Tibial artery (tissue), 4 donors: ENCODE results near the gene ANO7.

Experiments
- DNase-seq, 2 donors: peaks; one replicate each; pipeline ENCODE4 v3.0.0-alpha.2; 2019
- H3K27ac ChIP-seq, 2 donors: fragments of 200-600 bp; sonication (generic) in 1 of 2; 1 replicate in 1 of 2; 2 replicates in 1 of 2; pipeline ENCODE4 v1.5.1; 2018 to 2019; ENCODE audit warnings: mild to moderate bottlenecking in 1 of 2
- H3K27me3 ChIP-seq, 2 donors: fragments of 200-600 bp; sonication (generic) in 1 of 2; one replicate each; pipeline versions ENCODE4 v1.5.1 to v1.6.0; 2016 to 2019
- H3K36me3 ChIP-seq, 3 donors: fragments of 200-600 bp; sonication (generic) in 2 of 3; one replicate each; pipeline ENCODE4 v1.5.1; 2016 to 2019; ENCODE audit warnings: mild to moderate bottlenecking in 2 of 3
- H3K4me1 ChIP-seq, 4 donors: fragments of 200-600 bp; sonication (generic) in 2 of 4; 1 replicate in 3 of 4; 2 replicates in 1 of 4; pipeline ENCODE4 v1.5.1; 2016 to 2019
- H3K4me3 ChIP-seq, 2 donors: fragments of 200-600 bp; sonication (generic) in 1 of 2; 1 replicate in 1 of 2; 2 replicates in 1 of 2; pipeline ENCODE4 v1.5.1; 2018 to 2019; ENCODE audit warnings: mild to moderate bottlenecking in 2 of 2
- H3K9me3 ChIP-seq, 3 donors: fragments of 200-600 bp; sonication (generic) in 1 of 3; one replicate each; pipeline ENCODE4 v1.5.1; 2016 to 2019
- intact Hi-C: fragments of 100-400 bp; cut with DNase I; formaldehyde crosslinking; loops from one replicate; pipeline ENCODE4 v1.15.0; 2023; ENCODE audit warnings: low total_unique reads
- TF ChIP-seq, protein P1 (sequence below), 2 experiments: fragments of 200-600 bp in 1 of 2; fragments of 450-650 bp in 1 of 2; IDR thresholded peaks; one replicate each; pipeline ENCODE4 v1.5.1; 2017 to 2019; ENCODE audit warnings: antibody characterized with exemption in 2 of 2, mild to moderate bottlenecking in 1 of 2, moderate library complexity in 1 of 2

Gene ANO7

DNA sequence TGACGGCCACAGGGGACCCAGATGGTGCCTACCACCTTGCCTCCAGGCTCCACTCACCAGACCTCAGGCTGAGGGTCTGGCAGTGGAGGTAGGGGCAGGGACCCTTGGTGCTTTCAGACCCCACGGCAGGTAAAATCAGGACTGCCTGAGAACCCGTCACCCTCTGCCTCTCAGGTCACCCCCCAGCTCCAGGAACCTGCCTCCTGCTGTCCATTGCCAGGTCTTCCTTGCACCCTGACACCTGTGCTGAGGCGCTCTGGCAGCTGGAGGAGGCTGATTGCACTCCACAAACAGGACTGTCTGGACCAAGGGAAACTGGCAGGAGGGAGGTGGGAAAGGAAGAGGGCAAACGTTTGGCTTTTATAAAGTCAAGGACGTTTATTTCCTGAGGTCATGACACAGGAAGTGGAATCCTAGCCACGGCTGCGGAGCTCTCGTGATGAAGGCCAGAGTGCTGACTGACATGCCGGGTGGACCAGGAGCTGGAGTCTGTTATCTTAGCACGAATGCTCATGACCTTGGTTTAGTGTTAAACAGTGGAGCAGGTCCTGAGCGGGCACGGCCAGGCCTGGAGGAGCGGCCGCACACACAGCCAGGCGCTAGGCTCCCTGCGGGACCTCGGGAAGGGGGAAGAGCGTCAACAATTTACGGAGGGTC, 40.5 kb downstream of the ANO7 start:
- TF ChIP-seq, protein P1, sequence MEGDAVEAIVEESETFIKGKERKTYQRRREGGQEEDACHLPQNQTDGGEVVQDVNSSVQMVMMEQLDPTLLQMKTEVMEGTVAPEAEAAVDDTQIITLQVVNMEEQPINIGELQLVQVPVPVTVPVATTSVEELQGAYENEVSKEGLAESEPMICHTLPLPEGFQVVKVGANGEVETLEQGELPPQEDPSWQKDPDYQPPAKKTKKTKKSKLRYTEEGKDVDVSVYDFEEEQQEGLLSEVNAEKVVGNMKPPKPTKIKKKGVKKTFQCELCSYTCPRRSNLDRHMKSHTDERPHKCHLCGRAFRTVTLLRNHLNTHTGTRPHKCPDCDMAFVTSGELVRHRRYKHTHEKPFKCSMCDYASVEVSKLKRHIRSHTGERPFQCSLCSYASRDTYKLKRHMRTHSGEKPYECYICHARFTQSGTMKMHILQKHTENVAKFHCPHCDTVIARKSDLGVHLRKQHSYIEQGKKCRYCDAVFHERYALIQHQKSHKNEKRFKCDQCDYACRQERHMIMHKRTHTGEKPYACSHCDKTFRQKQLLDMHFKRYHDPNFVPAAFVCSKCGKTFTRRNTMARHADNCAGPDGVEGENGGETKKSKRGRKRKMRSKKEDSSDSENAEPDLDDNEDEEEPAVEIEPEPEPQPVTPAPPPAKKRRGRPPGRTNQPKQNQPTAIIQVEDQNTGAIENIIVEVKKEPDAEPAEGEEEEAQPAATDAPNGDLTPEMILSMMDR (IDR thresholded peaks at IDR 0.05), result no peak
- Histone ChIP-seq H3K9me3 (no peaks in the 10 kb centered on the region), H3K4me3 (no peak overlapping the region), H3K27ac (no peak overlapping the region), H3K36me3 (peaks cover 72 to 91% (median 83%) of the 10 kb centered on the region in 3 donors), H3K27me3 (no peaks in the 10 kb centered on the region), H3K4me1 (peaks cover 0 to 5% (median 0%) of the 10 kb centered on the region in 4 donors)
- DNase-seq, result no peak
- intact Hi-C loops, result no loop called here

DNA sequence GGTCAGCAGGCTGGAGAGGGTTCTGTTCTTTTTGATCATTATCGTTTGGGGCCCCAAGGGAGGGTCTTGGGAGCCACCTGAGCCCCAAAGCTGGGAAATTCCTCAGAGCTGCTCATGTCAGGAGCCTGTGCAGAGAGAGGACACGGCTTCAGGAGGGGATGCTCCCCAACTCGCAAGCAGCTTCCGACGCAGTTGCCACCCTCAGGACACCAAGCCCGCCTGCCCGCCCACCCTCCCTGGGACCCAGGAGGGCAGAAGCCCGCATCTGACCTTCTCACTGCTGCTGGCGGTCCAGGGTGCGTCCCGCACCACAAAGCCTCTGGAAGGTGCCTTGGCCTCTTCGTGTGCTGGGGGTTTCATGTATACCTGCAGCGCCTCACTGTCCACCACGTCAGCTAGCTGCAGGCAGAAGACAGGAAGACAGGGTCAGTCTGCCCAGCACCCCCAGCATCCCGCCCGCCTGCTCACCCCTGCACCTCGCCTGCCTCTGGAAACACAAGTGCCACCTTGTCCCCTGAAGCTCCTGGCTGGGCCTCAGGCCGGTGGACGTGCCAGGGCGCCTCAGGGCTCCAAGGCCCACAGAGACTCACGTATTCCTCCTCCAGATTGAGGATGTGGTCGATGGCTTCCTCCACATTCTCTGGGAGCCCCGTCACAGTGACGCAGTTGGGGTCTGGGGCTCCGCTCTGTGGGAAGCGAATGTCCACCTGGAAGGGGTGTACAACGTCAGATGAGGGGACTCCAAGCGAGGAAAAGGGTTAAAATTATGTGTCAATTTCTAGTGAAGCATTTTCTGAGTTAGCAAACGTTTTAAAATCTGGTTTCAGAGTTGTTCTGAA, 41.3 kb downstream of the ANO7 start:
- no peaks in the 10 kb centered on the region for H3K4me1 ChIP-seq
- DNase-seq, result no peak
- intact Hi-C loops, result no loop called here

DNA sequence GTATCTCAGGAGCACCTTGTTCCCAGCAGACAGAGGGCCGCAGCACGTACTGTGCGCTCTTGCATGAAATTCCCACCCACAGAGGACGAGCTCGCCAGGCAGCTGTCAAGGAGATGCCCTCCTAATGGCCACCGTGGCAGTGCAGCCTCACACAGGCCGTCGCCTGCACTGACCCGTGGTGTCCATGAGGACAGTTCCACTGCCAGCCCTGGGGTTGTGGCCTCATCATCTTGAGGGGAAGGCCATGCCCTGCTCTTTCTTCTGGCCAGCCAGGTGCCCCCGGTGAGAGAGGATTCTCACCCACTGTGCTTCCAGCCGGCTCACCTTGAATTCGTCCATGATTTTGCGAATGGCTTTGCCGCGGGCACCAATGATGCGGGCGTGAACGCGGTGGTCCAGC, 42.0 kb downstream of the ANO7 start:
- H3K4me1 ChIP-seq, result no peaks in the 10 kb centered on the region
- H3K36me3 ChIP-seq, result peaks cover 86 to 100% (median 97%) of the 10 kb centered on the region in 3 donors
- no peaks in the 10 kb centered on the region for H3K9me3 ChIP-seq
- H3K27me3 ChIP-seq, result no peaks in the 10 kb centered on the region
- TF ChIP-seq, protein P1 (IDR thresholded peaks at IDR 0.05), result no peak
- H3K4me3 ChIP-seq, result no peak overlapping the region
- no peak overlapping the region for H3K27ac ChIP-seq
- no peak for DNase-seq
- intact Hi-C loops, result no loop called here

More for the DNA sequence above, 41.3 kb downstream of the ANO7 start:
- H3K27me3 ChIP-seq, result no peaks in the 10 kb centered on the region
- no peaks in the 10 kb centered on the region for H3K9me3 ChIP-seq
- H3K36me3 ChIP-seq, result peaks cover 80 to 99% (median 91%) of the 10 kb centered on the region in 3 donors
- H3K4me3 ChIP-seq, result no peak overlapping the region
- no peak overlapping the region for H3K27ac ChIP-seq
- TF ChIP-seq, protein P1 (IDR thresholded peaks at IDR 0.05), result no peak

DNA sequence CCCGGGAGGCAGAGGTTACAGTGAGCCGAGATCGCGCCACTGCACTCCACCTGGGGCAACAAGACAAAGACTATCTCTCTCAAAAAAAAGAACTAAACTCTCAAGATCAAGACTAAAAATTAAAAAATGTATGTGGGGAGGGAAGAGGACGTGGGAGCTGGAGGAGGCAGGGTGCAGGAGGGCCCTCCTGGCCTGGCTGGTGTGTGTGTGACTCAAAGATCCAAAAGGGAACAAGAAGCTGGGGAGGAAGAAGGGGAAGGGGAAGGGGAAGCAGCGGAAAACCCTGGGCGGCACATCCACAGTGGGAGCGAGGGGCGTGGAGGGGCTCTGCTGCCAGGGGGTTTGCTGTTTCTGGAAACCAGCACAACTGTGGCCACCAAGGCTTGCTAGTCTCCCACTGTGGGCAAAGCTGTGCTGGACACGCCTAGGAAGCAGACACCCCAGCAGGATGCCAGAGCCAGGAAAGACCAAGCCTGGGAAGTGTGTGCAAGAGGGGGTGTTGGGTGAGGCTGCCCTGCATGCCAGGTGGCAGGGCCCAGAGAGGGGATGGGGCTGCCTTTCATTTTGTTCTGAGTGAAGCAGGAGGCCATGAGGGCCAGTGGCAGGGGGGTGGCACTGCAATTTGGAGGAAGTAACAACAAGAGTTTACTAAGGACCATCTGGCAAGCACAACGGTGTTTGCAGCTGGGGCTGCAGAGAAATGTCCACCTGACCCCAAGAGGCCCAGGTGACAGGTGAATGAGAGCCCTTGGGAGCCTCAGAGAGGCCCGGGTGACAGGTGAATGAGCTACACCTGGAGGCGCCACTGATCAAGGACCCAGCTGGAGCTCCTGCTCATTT, 44.5 kb downstream of the ANO7 start:
- Histone ChIP-seq H3K27me3 (no peaks in the 10 kb centered on the region), H3K4me1 (no peaks in the 10 kb centered on the region), H3K9me3 (no peaks in the 10 kb centered on the region), H3K27ac (no peak overlapping the region), H3K4me3 (no peak overlapping the region), H3K36me3 (peaks cover 96 to 100% (median 99%) of the 10 kb centered on the region in 3 donors)
- TF ChIP-seq, protein P1 (IDR thresholded peaks at IDR 0.05), result no peak
- no peak for DNase-seq
- intact Hi-C loops, result no loop called here

DNA sequence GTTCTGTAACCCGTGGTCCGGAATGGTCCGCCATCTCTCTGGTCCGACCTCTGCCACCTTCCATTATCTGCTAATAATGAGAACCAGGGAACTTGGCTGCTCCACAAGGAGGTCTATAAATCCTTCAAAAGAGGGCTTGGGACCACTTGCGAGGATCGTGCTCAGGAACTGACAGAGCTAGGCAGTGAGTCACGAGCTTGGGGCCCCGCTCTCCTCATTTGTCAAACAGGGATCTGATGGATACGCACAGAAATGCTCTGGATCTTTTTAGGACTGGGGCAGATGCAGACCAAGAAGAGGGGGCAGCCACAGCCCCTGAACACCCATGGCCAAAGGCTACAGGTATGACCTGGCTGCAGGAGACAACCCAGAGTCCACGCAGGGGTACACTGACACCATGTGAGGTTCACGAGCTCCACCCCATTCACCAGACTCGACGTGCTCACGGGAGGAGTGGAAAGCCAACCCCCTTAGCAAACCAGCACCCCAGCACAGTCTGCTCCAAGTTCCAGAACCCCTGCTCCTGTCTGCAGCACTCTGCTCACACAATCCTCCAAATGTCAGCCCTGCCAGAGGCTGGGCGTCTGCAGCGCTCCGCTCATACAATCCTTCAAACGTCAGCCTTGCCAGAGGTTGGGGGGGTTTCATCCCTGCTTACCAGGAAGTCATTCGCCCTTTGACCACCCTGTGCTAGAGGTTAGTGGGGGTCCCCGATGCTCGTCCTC, 45.8 kb downstream of the ANO7 start:
- Histone ChIP-seq H3K4me3 (no peak overlapping the region), H3K4me1 (no peaks in the 10 kb centered on the region), H3K9me3 (no peaks in the 10 kb centered on the region), H3K27me3 (no peaks in the 10 kb centered on the region), H3K27ac (no peak overlapping the region), H3K36me3 (peaks cover 96 to 100% (median 99%) of the 10 kb centered on the region in 3 donors)
- intact Hi-C loops, result no loop called here
- TF ChIP-seq, protein P1 (IDR thresholded peaks at IDR 0.05), result no peak
- DNase-seq, result no peak
